Heart left ventricle (tissue), 16 donors: ENCODE data around the gene IPCEF1. TPM values are rescaled to one million over a fixed set of nuclear protein-coding genes. Genes with fewer than 3 reads are reported as not detected.

Experiments
- ATAC-seq, 4 donors: fragments of 200-7000 bp; cut with Tn5 transposase; one replicate each; pipeline ENCODE4 v1.9.1; 2020 to 2022; ENCODE audit warnings: moderate library complexity in 4 of 4, mild to moderate bottlenecking in 3 of 4, moderate number of reproducible peaks in 1 of 4
- DNase-seq, 5 donors: peaks; one replicate each; pipeline ENCODE4 v3.0.0-alpha.2; 2020
- H3K27ac ChIP-seq, 12 donors: fragments of 200-600 bp; sonication (generic) in 4 of 12; one replicate each; pipeline versions ENCODE4 v1.5.0 to v1.8.0; 2016 to 2022; ENCODE audit warnings: mild to moderate bottlenecking in 2 of 12
- H3K27me3 ChIP-seq, 9 donors: fragments of 200-600 bp; sonication (generic) in 2 of 9; one replicate each; pipeline versions ENCODE4 v1.5.1 to v1.8.0; 2016 to 2022; ENCODE audit warnings: mild to moderate bottlenecking in 3 of 9
- H3K36me3 ChIP-seq, 9 donors: fragments of 200-600 bp; sonication (generic) in 2 of 9; one replicate each; pipeline versions ENCODE4 v1.5.0 to v1.8.0; 2018 to 2022; ENCODE audit warnings: mild to moderate bottlenecking in 2 of 9
- H3K4me1 ChIP-seq, 12 donors: fragments of 200-600 bp; sonication (generic) in 4 of 12; one replicate each; pipeline versions ENCODE4 v1.5.0 to v1.8.0; 2016 to 2022; ENCODE audit warnings: mild to moderate bottlenecking in 3 of 12
- H3K4me3 ChIP-seq, 12 donors: fragments of 200-600 bp; sonication (generic) in 4 of 12; one replicate each; pipeline versions ENCODE4 v1.5.0 to v1.8.0; 2017 to 2022; ENCODE audit warnings: mild to moderate bottlenecking in 9 of 12, moderate library complexity in 4 of 12
- H3K9me3 ChIP-seq, 12 donors: fragments of 200-600 bp; sonication (generic) in 4 of 12; one replicate each; pipeline versions ENCODE4 v1.5.0 to v1.8.0; 2016 to 2022; ENCODE audit warnings: mild to moderate bottlenecking in 1 of 12
- POLR2A ChIP-seq, 2 donors: fragments of 450-650 bp; IDR thresholded peaks; one replicate each; pipeline ENCODE4 v1.6.1; 2017; ENCODE audit warnings: antibody characterized with exemption in 2 of 2, mild to moderate bottlenecking in 2 of 2, moderate library complexity in 2 of 2
- WGBS, 4 donors: extraction: QIAGEN DNeasy Blood & Tissue Kit in 2 of 4; methylation state at CpG; one replicate each; pipeline versions ENCODE4 v1.1.5 to v1.1.7; 2013 to 2018; 5-methylcytosine and 5-hydroxymethylcytosine counted together
- intact Hi-C, 10 donors: fragments of 100-400 bp; cut with DNase I; formaldehyde crosslinking; loops; one replicate each; pipeline versions ENCODE4 v1.11.1 to v1.14.2; 2022
- polyA plus RNA-seq, 2 donors: library from polyadenylated mRNA; stranded (reverse); fragments of 200-250 nt; gene quantifications; one replicate each; pipeline ENCODE4 v1.2.3, GENCODE V29; 2013
- total RNA-seq, 9 donors: library from RNA; depleted of rRNA in 2 of 9; stranded (reverse); fragments of >200 nt in 2 of 9; fragmentation: NEBNext Ultra II Directional in 3 of 9; extraction: Animal tissue kit (Norgen Biotek cat#: 25700) in 3 of 9; gene quantifications; one replicate each; pipeline versions ENCODE4 v1.1.0 to v1.2.4, GENCODE V29; 2016 to 2023
- TF ChIP-seq, protein P1 (sequence below), 12 donors: fragments of 200-600 bp; sonication (generic) in 4 of 12; IDR thresholded peaks; one replicate each; pipeline versions ENCODE4 v1.5.0 to v1.8.0; 2018 to 2022; ENCODE audit warnings: antibody characterized with exemption in 12 of 12, mild to moderate bottlenecking in 5 of 12
- donor health status: ischemic (EF 13 %, LVEDD 7.1; RV severe dilation, severe dysfunction).
- donor health status: healthy with polysubstance abuse.
- donor health status: DM: no; HTN: yes; CAD: no.
- donor health status: DM: no; HTN: no; CAD: no.
- donor health status: ischemic (EF 25% LVEDD 6.9; RV normal size, moderate dysfunction).
- donor health status: ischemic (EF 25% LVEDD 5.7; RV mildly dilated, moderate dysfunction).
- donor health status: healthy.
- donor health status: DM: yes; HTN: yes; CAD: no.
- donor health status: ischemic (EF 35%, LVEDD 5.7; RV mildly dilated, moderate dysfunction).
- donor health status: nonischemic (EF 11% LVEDD 7.7; RV severe dilation, severe dysfunction).
- donor health status: DM: yes; HTN: yes; CAD: no.
- donor health status: PGD.
- donor health status: ischemic (EF 29% LVEDD 5.4; RV normal size, mild dysfunction).
- donor health status: nonischemic (EF 23%, LVEDD 6.1; RV moderate dilation, normal function).

IPCEF1 gene
- total and polyA plus RNA-seq, 11 donors, result 0.10 to 4.1 (median 0.35) TPM

DNA sequence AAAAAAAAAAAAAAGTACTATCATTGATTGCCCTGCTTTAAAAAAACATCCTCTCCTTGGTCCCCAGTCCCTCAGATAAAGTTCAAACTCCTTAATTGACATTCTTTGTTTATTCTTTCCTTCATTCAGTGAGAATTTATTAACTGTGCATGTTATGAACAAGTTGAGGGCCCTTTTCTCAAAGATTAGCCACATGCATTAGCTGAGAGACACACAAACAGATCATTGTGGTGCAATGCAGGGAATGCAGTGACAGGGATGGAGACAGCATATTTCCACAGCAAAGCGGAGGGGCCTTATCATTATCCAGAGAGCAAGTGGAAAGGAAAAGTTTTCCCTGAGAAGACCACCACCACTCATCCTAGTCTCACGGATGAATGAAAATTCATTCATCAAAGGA, 21.9 kb upstream of the IPCEF1 start:
- Histone ChIP-seq H3K27me3 (no peaks in the 10 kb centered on the region), H3K27ac (no peak overlapping the region), H3K9me3 (peaks cover 0 to 12% (median 0%) of the 10 kb centered on the region in 12 donors), H3K4me3 (no peak overlapping the region), H3K4me1 (no peaks in the 10 kb centered on the region), H3K36me3 (no peaks in the 10 kb centered on the region)
- intact Hi-C loops, result loop anchor here in 4 of 10 donors (10.0 kb wide), 1 partner anchor 224 kb away; no protein-coding TSS in a partner anchor
- WGBS, 4 donors, result 70 to 93% (median 85%) methylated on average over 2 of the region's 2 CpGs
- TF ChIP-seq, protein P1, sequence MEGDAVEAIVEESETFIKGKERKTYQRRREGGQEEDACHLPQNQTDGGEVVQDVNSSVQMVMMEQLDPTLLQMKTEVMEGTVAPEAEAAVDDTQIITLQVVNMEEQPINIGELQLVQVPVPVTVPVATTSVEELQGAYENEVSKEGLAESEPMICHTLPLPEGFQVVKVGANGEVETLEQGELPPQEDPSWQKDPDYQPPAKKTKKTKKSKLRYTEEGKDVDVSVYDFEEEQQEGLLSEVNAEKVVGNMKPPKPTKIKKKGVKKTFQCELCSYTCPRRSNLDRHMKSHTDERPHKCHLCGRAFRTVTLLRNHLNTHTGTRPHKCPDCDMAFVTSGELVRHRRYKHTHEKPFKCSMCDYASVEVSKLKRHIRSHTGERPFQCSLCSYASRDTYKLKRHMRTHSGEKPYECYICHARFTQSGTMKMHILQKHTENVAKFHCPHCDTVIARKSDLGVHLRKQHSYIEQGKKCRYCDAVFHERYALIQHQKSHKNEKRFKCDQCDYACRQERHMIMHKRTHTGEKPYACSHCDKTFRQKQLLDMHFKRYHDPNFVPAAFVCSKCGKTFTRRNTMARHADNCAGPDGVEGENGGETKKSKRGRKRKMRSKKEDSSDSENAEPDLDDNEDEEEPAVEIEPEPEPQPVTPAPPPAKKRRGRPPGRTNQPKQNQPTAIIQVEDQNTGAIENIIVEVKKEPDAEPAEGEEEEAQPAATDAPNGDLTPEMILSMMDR (IDR thresholded peaks at IDR 0.05), result no peak
- TF ChIP-seq POLR2A (IDR thresholded peaks at IDR 0.05), result no peak
- DNase-seq, result no peak
- no peak for ATAC-seq

DNA sequence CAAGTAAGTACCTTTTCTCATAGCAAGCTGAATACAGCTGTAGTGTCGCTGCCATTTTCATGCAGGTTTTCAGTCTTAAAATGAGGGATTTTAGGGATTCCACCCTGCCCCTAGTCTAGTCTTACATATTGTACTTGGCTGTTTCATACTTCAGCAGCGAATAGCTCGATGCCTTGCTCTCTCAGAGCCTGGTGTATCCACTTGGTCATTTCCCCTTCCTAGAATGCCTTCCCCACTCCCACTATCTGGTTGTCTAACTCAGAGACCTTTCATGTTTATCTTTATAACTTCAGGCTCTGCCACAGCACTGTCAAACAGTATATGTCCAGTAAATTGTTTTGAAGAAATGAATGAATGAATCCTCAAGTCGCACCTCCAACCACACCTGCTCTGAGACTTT, 21.1 kb upstream of the IPCEF1 start:
- ATAC-seq (no peak), DNase-seq (no peak)
- intact Hi-C loops, result loop anchor here in 4 of 10 donors (10.0 kb wide), 1 partner anchor 223 kb away; no protein-coding TSS in a partner anchor
- H3K4me1 ChIP-seq, result no peaks in the 10 kb centered on the region
- H3K4me3 ChIP-seq, result no peak overlapping the region
- H3K27me3 ChIP-seq, result no peaks in the 10 kb centered on the region
- TF ChIP-seq POLR2A (IDR thresholded peaks at IDR 0.05), result no peak
- TF ChIP-seq, protein P1 (IDR thresholded peaks at IDR 0.05), result no peak
- WGBS, 4 donors, result 82 to 88% (median 85%) methylated on average over 4 of the region's 4 CpGs
- H3K27ac ChIP-seq, result no peak overlapping the region
- H3K36me3 ChIP-seq, result no peaks in the 10 kb centered on the region
- peaks cover 0 to 4% (median 0%) of the 10 kb centered on the region in 12 donors for H3K9me3 ChIP-seq

DNA sequence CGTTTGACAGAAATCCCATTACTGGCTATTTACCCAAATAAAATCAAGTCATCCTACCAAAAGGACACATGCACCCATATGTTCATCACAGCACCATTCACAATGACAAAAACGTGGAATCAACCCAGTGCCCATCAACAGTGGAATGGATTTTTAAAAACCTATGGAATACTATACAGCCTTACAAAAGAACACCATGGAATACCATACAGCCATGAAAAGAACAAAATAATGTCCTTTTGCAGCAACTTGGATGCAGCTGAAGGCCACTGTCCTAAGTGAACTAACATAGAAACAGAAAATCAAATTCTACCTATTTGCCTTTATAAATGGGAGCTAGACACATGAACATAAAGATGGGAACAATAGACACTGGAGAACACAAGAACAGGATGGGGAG, 17.4 kb upstream of the IPCEF1 start:
- Histone ChIP-seq H3K9me3 (peaks cover 0 to 4% (median 0%) of the 10 kb centered on the region in 12 donors), H3K4me1 (peaks cover 0 to 7% (median 0%) of the 10 kb centered on the region in 12 donors), H3K36me3 (no peaks in the 10 kb centered on the region), H3K4me3 (no peak overlapping the region), H3K27me3 (no peaks in the 10 kb centered on the region), H3K27ac (no peak overlapping the region)
- ATAC-seq (no peak), DNase-seq (no peak)
- no peak for TF ChIP-seq POLR2A (IDR thresholded peaks at IDR 0.05)
- TF ChIP-seq, protein P1 (IDR thresholded peaks at IDR 0.05), result no peak
- intact Hi-C loops, result loop anchor here in 5 of 10 donors (5.0 to 10.0 kb wide), 2 partner anchors 219 to 222 kb away; no protein-coding TSS in a partner anchor
- WGBS, 4 donors, result 79 to 90% (median 86%) methylated on average over 2 of the region's 2 CpGs

DNA sequence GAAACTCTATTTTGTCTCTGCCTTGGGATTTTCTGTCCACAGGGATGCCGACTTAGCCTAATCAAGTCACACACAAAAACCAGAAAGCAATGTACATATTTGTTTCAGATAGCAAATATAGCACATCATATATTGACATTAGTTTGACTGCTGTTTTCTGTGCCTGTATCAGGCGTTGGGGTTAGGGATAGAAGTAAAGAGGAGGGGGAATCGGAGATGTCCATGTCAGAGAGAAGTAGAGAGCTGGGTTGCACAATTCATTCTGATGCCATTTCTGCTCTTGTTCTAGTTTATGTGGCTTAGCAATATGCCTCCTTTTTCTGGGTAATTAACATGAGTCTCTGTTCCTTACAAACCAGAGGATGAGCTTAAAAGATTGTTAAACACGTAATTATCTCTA, 14.7 kb upstream of the IPCEF1 start:
- intact Hi-C loops, result loop anchor here in 6 of 10 donors (2.0 to 10.0 kb wide), 3 partner anchors 216 to 219 kb away; no protein-coding TSS in a partner anchor
- no peaks in the 10 kb centered on the region for H3K36me3 ChIP-seq
- peaks cover 0 to 4% (median 0%) of the 10 kb centered on the region in 12 donors for H3K9me3 ChIP-seq
- H3K27me3 ChIP-seq, result no peaks in the 10 kb centered on the region
- no peak for ATAC-seq
- no peak for TF ChIP-seq POLR2A (IDR thresholded peaks at IDR 0.05)
- TF ChIP-seq, protein P1 (IDR thresholded peaks at IDR 0.05), result no peak
- no peak for DNase-seq
- WGBS, 4 donors, result 69 to 94% (median 91%) methylated on average over 4 of the region's 4 CpGs
- H3K27ac ChIP-seq, result no peak overlapping the region
- no peak overlapping the region for H3K4me3 ChIP-seq
- peaks cover 0 to 7% (median 0%) of the 10 kb centered on the region in 12 donors for H3K4me1 ChIP-seq
